ENCODE results near the gene TAGLN2. TPM values are rescaled to one million over a fixed set of nuclear protein-coding genes. Genes with fewer than 3 reads are reported as not detected.

The TAGLN2 gene
- total RNA-seq, 1 donor from 2014 or later, result 442 TPM

GRCh38 chr1:159920651-159921050 lies 4.7 kb downstream of the TAGLN2 start:
- Mint-ChIP-seq H3K4me1 (ENCODE audit: low read depth) (peaks cover 57% of the 10 kb centered on the region), H3K27ac (peak overlapping the region; percentile 99), H3K9me3 (no peaks in the 10 kb centered on the region), H3K27me3 (ENCODE audit: insufficient read depth) (peaks cover 1% of the 10 kb centered on the region), H3K4me3 (peak overlapping the region; percentile 94), H3K36me3 (ENCODE audit: low read depth) (peaks cover 58% of the 10 kb centered on the region)
- intact Hi-C loops (cut with micrococcal nuclease), result loop anchor here (5.0 to 10.0 kb wide), 2 partner anchors 908 to 1124 kb away; partner anchors contain the start of gene USF1
- DNase-seq (ENCODE audit: low spot score), result no peak

- DNase-seq (ENCODE audit: low spot score), result no peak
- intact Hi-C loops (cut with micrococcal nuclease), result loop anchor here (5.0 to 10.0 kb wide), 2 partner anchors 908 to 1125 kb away; partner anchors contain the start of gene USF1
Measured at GRCh38 chr1:159920202-159920601, 5.1 kb downstream of the TAGLN2 start.

DNA sequence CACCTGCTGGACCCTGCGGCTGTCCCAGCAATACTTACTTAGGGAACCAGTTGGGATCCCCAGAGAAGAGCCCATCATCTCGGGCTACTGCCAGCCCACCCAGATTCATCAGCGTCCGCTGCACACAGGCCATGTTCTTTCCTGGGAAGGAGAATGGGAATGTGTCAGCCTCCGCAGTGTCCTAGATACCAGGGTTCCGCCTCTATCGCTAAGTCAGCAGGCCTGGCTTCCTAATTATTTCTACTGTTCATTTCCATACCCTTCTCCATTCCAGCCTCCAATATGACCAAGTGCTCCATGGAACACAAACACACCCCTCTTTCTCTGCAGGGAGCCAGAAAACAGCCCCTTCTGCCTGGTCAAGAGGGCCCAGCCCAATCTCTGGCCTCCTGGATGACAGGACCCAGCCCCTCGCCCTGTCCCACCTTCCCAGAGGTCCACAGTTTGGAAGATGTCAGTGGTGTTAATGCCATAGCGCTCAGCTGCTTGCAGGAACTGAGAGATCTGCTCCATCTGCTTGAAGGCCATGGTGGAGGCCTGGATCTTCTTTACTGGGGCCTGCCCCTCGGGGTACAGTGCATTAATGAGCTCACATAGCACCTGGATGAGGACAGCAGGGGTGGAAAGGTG lies 6.0 kb downstream of the TAGLN2 start:
- Mint-ChIP-seq H3K36me3 (ENCODE audit: low read depth) (peaks cover 61% of the 10 kb centered on the region), H3K4me1 (ENCODE audit: low read depth) (peaks cover 55% of the 10 kb centered on the region), H3K27ac (no peak overlapping the region), H3K4me3 (no peak overlapping the region), H3K9me3 (no peaks in the 10 kb centered on the region), H3K27me3 (ENCODE audit: insufficient read depth) (peaks cover 1% of the 10 kb centered on the region)
- DNase-seq (ENCODE audit: low spot score), result no peak
- intact Hi-C loops (cut with micrococcal nuclease), result no loop called here

More at GRCh38 chr1:159920202-159920601, 5.1 kb downstream of the TAGLN2 start:
- H3K27ac Mint-ChIP-seq, result peak overlapping the region; percentile 99
- H3K27me3 Mint-ChIP-seq (ENCODE audit: insufficient read depth), result peaks cover 1% of the 10 kb centered on the region
- H3K36me3 Mint-ChIP-seq (ENCODE audit: low read depth), result peaks cover 58% of the 10 kb centered on the region
- no peak overlapping the region for H3K4me3 Mint-ChIP-seq
- H3K9me3 Mint-ChIP-seq, result no peaks in the 10 kb centered on the region
- H3K4me1 Mint-ChIP-seq (ENCODE audit: low read depth), result peaks cover 53% of the 10 kb centered on the region

DNA sequence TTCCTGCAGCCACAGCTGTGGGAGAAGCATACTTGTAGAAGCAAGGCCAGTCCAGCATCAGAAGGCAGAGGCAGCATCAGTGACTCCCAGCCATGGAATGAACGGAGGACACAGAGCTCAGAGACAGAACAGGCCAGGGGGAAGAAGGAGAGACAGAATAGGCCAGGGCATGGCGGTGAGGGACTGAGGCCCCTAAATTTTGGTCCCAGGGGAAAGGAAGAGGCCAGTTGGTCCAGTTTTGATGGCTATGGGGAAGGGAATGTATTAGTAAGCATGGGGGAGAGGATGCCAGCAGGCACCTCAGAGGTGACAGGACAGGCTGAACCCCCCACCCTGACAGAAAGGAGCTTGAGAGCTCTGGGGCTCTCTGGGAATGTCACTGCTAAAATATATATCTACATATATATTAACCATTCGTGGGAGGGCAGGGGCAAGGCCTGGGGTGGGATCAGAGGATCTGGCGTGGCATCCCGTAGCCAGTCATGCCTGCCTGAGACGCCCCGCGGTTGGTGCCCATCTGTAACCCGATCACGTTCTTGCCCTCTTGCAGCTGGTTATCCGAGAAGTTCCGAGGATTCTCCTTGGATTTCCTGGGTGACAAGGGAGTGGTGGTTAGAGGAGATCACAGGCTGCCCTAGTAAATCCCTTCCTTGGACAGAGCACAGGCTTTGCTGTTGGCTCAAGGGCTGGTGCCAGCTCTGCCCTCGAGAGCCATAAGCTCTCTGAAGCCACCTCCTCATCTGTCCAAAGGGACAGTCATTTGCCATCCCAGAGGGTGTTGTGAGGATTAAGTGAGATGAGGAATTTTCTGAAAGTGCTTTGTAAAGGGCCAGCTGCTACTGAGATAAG lies 6.7 kb downstream of the TAGLN2 start:
- Mint-ChIP-seq H3K36me3 (ENCODE audit: low read depth) (peaks cover 64% of the 10 kb centered on the region), H3K27ac (peak overlapping the region; percentile 56), H3K27me3 (ENCODE audit: insufficient read depth) (no peaks in the 10 kb centered on the region), H3K4me1 (ENCODE audit: low read depth) (peaks cover 56% of the 10 kb centered on the region), H3K9me3 (no peaks in the 10 kb centered on the region), H3K4me3 (no peak overlapping the region)
- no peak for DNase-seq (ENCODE audit: low spot score)
- intact Hi-C loops (cut with micrococcal nuclease), result no loop called here

DNA sequence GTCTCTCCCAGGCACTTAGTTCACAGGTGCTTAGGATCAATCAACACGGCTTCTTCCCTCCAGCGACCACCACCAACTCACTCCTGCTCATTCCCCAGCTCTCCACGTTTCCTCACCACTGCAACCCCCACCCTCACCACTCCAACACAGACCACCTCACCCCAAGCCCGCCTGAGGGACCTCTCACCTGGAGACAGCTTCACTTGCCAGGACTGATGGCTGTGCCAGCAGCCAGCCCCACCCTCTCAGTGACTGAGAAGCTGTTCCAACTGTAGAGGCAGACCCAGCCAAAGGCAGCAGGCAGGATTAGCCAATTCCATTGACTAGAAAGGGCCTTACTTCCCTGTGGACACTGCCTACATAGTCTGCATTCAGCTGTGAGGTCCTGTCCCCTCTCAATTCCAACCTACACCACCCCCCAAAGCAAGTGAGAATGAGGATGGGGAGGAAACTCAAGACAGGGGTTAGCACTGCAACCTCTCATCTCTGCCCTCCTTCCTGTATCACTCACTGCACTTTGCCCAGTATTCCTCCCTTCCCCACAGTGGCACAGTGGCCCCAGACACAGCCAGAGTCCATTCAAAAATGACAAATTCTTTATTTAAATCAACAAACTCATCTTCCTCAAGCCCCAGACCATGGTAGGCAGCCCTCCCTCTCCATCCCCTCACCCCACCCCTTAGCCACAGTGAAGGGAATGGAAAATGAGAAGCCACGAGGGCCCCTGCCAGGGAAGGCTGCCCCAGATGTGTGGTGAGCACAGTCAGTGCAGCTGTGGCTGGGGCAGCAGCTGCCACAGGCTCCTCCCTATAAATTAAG lies 7.6 kb downstream of the TAGLN2 start:
- intact Hi-C loops (cut with micrococcal nuclease), result no loop called here
- Mint-ChIP-seq H3K9me3 (no peaks in the 10 kb centered on the region), H3K27me3 (ENCODE audit: insufficient read depth) (no peaks in the 10 kb centered on the region), H3K27ac (peak overlapping the region; percentile 56), H3K4me3 (no peak overlapping the region), H3K36me3 (ENCODE audit: low read depth) (peaks cover 63% of the 10 kb centered on the region), H3K4me1 (ENCODE audit: low read depth) (peaks cover 56% of the 10 kb centered on the region)
- no peak for DNase-seq (ENCODE audit: low spot score)

DNA sequence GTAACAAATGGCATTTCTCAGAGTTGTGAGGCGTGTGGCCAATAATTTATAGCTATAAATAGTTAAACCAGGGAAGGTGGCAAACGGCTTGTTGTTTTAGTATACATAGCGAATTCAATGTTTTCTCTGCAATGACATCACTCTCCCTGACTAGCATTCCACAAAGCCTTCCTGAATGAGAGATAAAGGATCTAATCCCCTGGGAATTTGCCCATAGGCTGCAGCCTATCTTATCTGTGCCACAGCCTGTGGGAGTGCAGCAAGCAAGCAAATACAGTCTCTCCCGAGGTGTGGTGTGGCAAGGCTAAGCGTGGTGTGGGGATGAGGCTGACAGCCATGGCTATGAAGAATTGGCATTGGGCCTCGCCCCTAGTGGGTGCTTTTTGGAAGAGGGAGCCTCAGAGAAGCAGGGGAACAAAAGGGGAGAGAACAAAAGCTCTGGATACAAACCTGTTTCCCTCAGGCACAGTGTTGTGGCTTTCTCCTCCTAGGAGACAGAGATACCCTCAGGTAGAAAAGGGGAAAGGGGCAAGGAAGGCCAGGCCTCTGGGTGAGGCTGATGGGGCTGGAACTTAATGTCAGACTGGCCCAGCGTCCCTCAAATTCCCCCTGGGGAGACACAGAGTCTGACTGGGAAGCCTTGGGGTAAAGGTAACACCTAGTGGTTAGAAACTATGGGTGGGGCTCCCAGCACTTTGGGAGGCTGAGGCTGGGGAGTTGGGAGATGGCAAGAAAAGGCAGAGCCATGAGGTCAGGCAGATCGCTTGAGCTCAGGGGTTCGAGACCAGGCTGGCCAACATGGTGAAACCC lies 8.9 kb downstream of the TAGLN2 start:
- DNase-seq (ENCODE audit: low spot score), result no peak
- Mint-ChIP-seq H3K27me3 (ENCODE audit: insufficient read depth) (no peaks in the 10 kb centered on the region), H3K27ac (peak overlapping the region; percentile 59), H3K9me3 (no peaks in the 10 kb centered on the region), H3K4me3 (no peak overlapping the region), H3K36me3 (ENCODE audit: low read depth) (peaks cover 60% of the 10 kb centered on the region), H3K4me1 (ENCODE audit: low read depth) (peaks cover 58% of the 10 kb centered on the region)
- intact Hi-C loops (cut with micrococcal nuclease), result no loop called here

- no peaks in the 10 kb centered on the region for H3K27me3 Mint-ChIP-seq (ENCODE audit: insufficient read depth)
- H3K4me1 Mint-ChIP-seq (ENCODE audit: low read depth), result peaks cover 58% of the 10 kb centered on the region
- H3K36me3 Mint-ChIP-seq (ENCODE audit: low read depth), result peaks cover 54% of the 10 kb centered on the region
- DNase-seq (ENCODE audit: low spot score), result no peak
- intact Hi-C loops (cut with micrococcal nuclease), result no loop called here
- peak overlapping the region; percentile 21 for H3K27ac Mint-ChIP-seq
- H3K9me3 Mint-ChIP-seq, result no peaks in the 10 kb centered on the region
- H3K4me3 Mint-ChIP-seq, result no peak overlapping the region
Measured at GRCh38 chr1:159915571-159916241, 9.6 kb downstream of the TAGLN2 start.

- DNase-seq (ENCODE audit: low spot score), result no peak
- Mint-ChIP-seq H3K4me1 (ENCODE audit: low read depth) (peaks cover 65% of the 10 kb centered on the region), H3K36me3 (ENCODE audit: low read depth) (peaks cover 43% of the 10 kb centered on the region), H3K9me3 (no peaks in the 10 kb centered on the region), H3K27ac (no peak overlapping the region), H3K27me3 (ENCODE audit: insufficient read depth) (no peaks in the 10 kb centered on the region), H3K4me3 (no peak overlapping the region)
- intact Hi-C loops (cut with micrococcal nuclease), result no loop called here
Measured at GRCh38 chr1:159914252-159915018, 10.9 kb downstream of the TAGLN2 start.

GRCh38 chr1:159913451-159914192 lies 11.7 kb downstream of the TAGLN2 start:
- no peaks in the 10 kb centered on the region for H3K9me3 Mint-ChIP-seq
- H3K27me3 Mint-ChIP-seq (ENCODE audit: insufficient read depth), result no peaks in the 10 kb centered on the region
- intact Hi-C loops (cut with micrococcal nuclease), result no loop called here
- peaks cover 68% of the 10 kb centered on the region for H3K4me1 Mint-ChIP-seq (ENCODE audit: low read depth)
- DNase-seq (ENCODE audit: low spot score), result no peak
- H3K4me3 Mint-ChIP-seq, result no peak overlapping the region
- H3K36me3 Mint-ChIP-seq (ENCODE audit: low read depth), result peaks cover 37% of the 10 kb centered on the region
- H3K27ac Mint-ChIP-seq, result peak overlapping the region; percentile 65

DNA sequence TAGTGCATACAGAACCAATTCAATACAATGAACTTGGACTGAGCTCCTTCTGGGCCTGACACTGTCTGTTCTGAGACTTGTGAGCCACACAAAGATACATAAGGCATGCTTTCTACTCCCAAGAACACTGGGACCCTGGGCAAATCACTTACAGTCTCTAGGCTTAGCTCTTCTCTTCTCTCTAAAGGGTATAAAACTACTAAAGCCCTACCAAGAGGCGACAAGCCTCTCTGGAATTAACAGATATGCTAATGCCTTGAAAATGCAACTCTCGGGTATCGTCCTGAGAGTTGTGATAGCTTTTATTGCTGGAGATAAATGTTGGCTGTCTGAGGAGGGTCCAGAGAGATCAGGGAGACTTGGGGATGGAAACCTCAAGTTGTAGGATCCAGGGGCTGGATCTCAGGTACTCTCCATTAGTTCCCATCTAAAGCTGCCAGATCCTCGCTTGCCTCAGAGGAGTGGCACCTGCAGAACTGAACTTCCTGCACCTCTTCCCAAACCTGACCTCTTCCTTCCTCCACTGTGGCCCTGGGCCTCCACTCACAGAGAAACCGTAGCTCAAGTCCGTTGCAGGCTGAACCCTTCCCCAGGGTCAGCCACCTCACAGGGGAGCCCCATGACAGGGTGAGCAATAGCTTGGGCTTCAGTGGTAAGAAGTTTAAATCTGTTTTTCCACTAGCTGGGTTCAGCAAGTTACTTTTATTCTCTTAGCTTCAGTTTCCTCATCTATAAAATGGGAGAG lies 13.8 kb downstream of the TAGLN2 start:
- Mint-ChIP-seq H3K27ac (peak overlapping the region; percentile 86), H3K36me3 (ENCODE audit: low read depth) (peaks cover 23% of the 10 kb centered on the region), H3K4me3 (peak overlapping the region; percentile 31), H3K4me1 (ENCODE audit: low read depth) (peaks cover 55% of the 10 kb centered on the region), H3K9me3 (no peaks in the 10 kb centered on the region), H3K27me3 (ENCODE audit: insufficient read depth) (no peaks in the 10 kb centered on the region)
- no peak for DNase-seq (ENCODE audit: low spot score)
- intact Hi-C loops (cut with micrococcal nuclease), result no loop called here

All from activated T-helper 1 cell treated with anti-CD3 and anti-CD28 coated beads, Interleukin-12 subunit alpha, Interleukin-12 subunit beta, Interleukin-2, Interleukin-4 antibody, amounts not matched to agents 30 ng/mL and 10 ng/mL and 1 ng/mL, durations not matched to agents 14 hours and 24 hours and 36 hours (primary cell).